ENCODE measurements around the gene MGAT4A. TPM values are rescaled to one million over a fixed set of nuclear protein-coding genes. Genes with fewer than 3 reads are reported as not detected.

Gene MGAT4A
- total RNA-seq, 1 donor from 2014 or later: 8.0 TPM

DNA sequence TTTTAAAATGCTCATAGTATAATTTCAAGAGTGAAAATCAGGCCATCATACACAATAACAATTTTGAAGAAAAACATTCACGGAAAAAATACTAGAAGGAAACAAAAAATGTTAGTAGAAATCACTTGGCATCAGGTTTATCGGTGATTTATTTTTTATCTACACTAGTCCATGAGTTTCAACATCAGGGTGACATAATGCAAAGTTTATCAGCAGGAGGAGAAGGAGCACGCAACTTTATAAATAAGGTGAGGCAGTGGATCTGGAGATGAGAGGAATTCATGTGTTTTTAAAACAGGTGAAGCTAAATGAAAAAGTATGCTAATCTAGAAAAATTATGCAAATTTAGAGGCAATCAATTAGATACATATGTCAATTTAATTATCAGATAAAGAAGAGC, 54.2 kb downstream of the MGAT4A start:
- TF ChIP-seq, protein P1, sequence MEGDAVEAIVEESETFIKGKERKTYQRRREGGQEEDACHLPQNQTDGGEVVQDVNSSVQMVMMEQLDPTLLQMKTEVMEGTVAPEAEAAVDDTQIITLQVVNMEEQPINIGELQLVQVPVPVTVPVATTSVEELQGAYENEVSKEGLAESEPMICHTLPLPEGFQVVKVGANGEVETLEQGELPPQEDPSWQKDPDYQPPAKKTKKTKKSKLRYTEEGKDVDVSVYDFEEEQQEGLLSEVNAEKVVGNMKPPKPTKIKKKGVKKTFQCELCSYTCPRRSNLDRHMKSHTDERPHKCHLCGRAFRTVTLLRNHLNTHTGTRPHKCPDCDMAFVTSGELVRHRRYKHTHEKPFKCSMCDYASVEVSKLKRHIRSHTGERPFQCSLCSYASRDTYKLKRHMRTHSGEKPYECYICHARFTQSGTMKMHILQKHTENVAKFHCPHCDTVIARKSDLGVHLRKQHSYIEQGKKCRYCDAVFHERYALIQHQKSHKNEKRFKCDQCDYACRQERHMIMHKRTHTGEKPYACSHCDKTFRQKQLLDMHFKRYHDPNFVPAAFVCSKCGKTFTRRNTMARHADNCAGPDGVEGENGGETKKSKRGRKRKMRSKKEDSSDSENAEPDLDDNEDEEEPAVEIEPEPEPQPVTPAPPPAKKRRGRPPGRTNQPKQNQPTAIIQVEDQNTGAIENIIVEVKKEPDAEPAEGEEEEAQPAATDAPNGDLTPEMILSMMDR (IDR thresholded peaks at IDR 0.05): no peak
- Histone ChIP-seq H3K4me1 (no peaks in the 10 kb centered on the region), H3K36me3 (peaks cover 0 to 23% of the 10 kb centered on the region in 2 donors), H3K27ac (no peak overlapping the region), H3K27me3 (no peaks in the 10 kb centered on the region), H3K9me3 (no peaks in the 10 kb centered on the region), H3K4me3 (no peak overlapping the region)
- DNase-seq (ENCODE audit: low spot score in 2 of 2): no peak
- intact Hi-C loops (cut with DNase I): no loop called here

DNA sequence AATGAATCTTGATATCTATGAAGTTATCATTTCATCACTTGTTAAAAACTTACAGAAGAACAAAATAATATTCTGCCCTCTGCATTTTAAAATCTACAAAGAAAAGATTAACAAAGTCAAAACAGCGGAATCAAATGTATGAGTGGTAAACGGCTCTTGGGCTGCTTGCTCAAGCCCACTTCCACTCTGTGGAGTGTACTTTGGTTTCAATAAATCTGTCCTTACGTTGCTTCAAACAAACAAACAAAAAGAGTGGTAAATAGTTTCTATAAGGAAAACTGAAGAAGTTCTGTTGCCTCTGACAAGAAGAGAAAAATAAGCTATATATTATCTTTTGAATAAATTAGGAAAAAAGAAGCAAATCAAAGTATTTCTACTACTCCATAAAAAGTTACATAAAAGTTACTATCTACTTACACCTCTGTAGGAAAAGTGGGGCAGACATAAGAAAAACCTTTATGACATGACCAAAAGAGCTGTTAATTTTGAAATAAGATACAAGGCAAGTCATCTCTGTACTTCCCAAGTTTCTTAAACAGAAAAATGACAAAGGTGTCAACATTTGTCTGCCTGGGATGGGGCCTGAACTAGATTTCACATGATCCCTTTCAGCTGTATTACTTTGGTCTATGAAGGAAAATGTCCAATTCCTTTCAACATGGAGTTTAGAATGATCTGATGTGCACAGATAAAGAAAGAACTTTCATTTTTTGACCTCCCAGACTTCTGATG, 56.5 kb downstream of the MGAT4A start:
- H3K4me1 ChIP-seq: no peaks in the 10 kb centered on the region
- intact Hi-C loops (cut with DNase I): no loop called here
- no peaks in the 10 kb centered on the region for H3K9me3 ChIP-seq

DNA sequence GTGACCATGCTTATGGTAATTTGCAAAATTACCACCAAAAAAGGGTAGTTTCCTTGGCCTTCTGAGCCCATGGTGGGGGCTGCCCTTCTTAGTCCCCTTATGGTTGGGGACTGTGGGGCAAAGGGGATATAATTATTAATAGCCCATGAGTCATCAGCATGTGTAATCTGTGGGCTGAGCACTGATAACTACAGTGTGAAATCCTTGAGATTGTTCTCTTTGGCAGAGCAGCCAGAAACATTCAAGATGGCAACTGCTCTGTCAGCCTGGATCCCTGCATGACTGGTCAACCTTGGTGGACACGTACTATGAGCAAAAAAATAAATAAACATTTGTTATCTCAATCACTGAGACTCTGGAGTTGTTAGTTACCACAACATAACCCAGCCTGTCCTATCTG, 61.3 kb downstream of the MGAT4A start:
- no peaks in the 10 kb centered on the region for H3K9me3 ChIP-seq
- intact Hi-C loops (cut with DNase I): no loop called here
- H3K27ac ChIP-seq: no peak overlapping the region
- TF ChIP-seq, protein P1 (IDR thresholded peaks at IDR 0.05): no peak
- H3K4me3 ChIP-seq: no peak overlapping the region
- no peaks in the 10 kb centered on the region for H3K4me1 ChIP-seq
- no peak for DNase-seq (ENCODE audit: low spot score in 2 of 2)
- no peaks in the 10 kb centered on the region for H3K27me3 ChIP-seq
- peaks cover 0 to 20% of the 10 kb centered on the region in 2 donors for H3K36me3 ChIP-seq

More for the DNA sequence above, 56.5 kb downstream of the MGAT4A start:
- Histone ChIP-seq H3K27me3 (no peaks in the 10 kb centered on the region), H3K4me3 (no peak overlapping the region), H3K36me3 (peaks cover 0 to 27% of the 10 kb centered on the region in 2 donors), H3K27ac (no peak overlapping the region)
- DNase-seq (ENCODE audit: low spot score in 2 of 2): no peak
- TF ChIP-seq, protein P1 (IDR thresholded peaks at IDR 0.05): no peak

DNA sequence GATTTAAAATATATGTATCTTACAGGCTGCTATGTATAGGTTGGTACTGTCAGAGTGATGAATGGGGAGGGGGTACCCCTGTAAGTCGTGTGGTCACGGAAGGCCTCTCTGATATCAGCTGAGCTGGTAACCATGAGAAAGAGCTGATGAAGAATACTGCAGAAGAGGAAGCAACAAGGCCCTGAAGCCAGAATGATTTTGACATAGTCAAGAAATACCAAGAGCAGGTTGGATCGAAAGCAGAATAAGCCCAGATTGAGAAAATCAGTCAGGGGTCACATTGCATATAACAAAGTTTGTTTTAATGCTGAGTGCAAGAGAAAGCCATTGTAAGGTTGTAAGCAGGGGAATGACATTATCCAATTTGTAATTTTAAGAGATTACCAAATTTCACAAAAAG, 65.3 kb downstream of the MGAT4A start:
- intact Hi-C loops (cut with DNase I): no loop called here
- Histone ChIP-seq H3K9me3 (no peaks in the 10 kb centered on the region), H3K27ac (no peak overlapping the region), H3K36me3 (peaks cover 0 to 6% of the 10 kb centered on the region in 2 donors), H3K4me1 (no peaks in the 10 kb centered on the region), H3K4me3 (no peak overlapping the region), H3K27me3 (no peaks in the 10 kb centered on the region)
- no peak for DNase-seq (ENCODE audit: low spot score in 2 of 2)
- TF ChIP-seq, protein P1 (IDR thresholded peaks at IDR 0.05): no peak

DNA sequence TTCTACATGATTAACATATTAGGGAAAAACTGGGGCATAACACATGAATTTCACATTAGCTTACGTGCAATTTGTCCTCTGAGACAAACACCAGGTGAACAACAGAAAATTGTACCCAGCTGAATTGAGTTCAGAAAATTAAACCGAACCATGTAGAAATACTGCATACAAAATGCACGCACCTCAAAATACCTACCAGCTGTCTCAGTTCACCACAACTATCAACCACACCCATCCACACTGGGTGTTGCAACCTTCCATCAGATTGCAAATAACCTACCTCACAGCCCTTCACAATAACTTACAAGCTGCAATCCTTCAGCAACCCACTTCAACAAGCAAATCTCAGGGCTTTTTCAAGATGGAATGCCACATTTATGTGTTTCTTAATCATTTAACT, 66.6 kb downstream of the MGAT4A start:
- no peak for DNase-seq (ENCODE audit: low spot score in 2 of 2)
- intact Hi-C loops (cut with DNase I): no loop called here
- H3K27me3 ChIP-seq: no peaks in the 10 kb centered on the region
- no peak overlapping the region for H3K4me3 ChIP-seq
- peaks cover 0 to 6% of the 10 kb centered on the region in 2 donors for H3K36me3 ChIP-seq
- no peak overlapping the region for H3K27ac ChIP-seq
- TF ChIP-seq, protein P1 (IDR thresholded peaks at IDR 0.05): no peak
- H3K9me3 ChIP-seq: no peaks in the 10 kb centered on the region
- H3K4me1 ChIP-seq: no peaks in the 10 kb centered on the region
